CD4-positive, alpha-beta T cell treated with Interleukin-17A for 1 hour (primary cell): Measurements from ENCODE around the gene SCN5A.

ENCODE experiments used
- DNase-seq: peaks from one replicate; pipeline ENCODE4 v3.0.0-alpha.2; 2020

SCN5A gene

GRCh38 chr3:38649500-38650247 is at the start of gene SCN5A:
SCN5A (minus strand) TSS chr3:38649687; CDS start chr3:38633307, 16,380 bp downstream.
- DNase-seq: peak; percentile 66

DNA sequence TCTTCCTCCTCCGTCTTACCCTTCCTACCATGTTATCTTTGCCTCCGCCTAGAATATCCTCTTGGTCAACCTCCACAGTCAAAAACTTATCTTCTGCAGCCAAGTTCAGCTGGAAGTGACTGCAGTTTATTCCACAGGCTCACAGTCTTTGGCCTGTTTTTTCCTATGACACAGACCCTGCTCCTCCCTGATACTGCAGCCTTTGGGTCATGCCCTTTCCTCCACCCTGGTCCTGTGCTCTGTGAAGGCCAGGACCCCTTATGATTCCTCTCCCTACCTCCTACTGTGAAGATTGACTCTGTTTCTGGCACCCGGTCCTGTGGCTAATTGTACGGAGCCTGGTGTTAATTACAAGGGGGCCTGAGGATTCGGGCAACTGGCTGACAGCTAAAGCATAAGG is 49.3 kb upstream of the SCN5A start:
- no peak for DNase-seq

DNA sequence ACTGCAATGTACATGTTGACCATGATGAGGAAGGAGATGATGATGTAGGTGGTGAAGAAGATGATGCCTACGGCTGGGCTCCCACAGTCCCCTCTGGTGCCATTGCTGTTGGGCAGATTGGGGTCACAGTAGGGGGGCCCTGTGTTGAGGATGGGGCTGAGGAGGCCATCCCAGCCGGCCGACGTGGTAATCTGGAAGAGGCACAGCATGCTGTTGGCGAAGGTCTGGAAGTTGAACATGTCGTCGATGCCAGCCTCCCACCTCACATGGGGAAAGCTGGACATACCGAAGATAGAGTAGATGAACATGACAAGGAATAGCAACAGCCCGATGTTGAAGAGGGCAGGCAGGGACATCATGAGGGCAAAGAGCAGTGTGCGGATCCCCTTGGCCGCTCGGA is 48.6 kb upstream of the SCN5A start:
- DNase-seq: no peak

- DNase-seq: no peak
Measured at GRCh38 chr3:38696034-38696433, 46.5 kb upstream of the SCN5A start.

DNA sequence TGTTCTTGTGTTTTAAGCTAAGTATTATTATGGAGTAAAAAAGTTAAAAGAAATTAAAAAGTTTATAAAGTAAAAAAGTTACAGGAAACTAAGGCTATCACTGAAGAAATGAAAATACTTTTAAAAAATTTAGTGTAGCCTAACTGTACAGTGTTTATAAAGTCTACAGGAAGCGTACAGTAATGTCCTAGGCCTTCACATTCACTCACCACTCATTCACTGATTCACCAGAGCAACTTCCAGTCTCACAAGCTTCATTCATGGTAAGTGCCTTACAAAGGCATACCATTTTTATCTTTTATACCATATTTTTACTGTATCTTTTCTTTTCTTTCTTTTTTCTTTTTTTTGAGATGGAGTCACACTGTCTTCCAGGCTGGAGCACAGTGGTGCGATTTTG is 40.7 kb upstream of the SCN5A start:
- DNase-seq: no peak

DNA sequence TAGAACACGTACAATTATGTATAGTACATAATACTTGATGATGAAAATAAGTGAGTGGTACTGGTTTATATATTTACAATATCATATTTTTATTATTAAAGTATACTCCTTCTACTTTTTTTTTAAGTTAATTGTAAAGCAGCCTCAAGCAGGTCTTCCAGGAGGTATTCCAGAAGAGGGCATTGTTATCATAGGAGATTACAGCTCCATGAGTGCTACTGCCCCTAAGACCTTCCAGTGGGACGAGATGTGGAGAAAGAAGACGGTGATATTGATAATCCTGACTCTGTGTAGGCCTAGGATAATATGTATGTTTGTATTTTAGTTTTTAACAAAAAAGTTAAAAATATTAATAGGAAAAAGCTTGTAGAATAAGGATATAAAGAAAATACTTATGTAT is 40.3 kb upstream of the SCN5A start:
- no peak for DNase-seq

DNA sequence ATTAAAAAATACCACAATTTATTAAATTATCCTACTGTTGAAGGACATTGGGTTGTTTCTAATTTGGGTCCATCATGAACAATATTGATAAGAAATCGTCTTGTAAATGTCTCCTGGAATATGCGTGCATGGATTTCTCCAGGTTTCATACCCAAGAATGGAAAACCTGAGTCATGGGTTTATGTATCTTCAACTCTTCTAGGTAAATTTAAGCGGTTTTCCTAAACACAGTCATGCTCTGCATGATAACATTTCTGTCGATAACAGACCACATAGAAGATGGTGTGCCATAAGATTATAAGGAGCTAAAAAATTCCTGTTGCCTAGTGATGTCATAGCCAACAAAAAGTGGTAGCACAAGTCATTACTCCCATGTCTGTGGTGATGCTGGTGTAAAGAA is 39.9 kb upstream of the SCN5A start:
- DNase-seq: no peak

GRCh38 chr3:38687321-38687720 is 37.8 kb upstream of the SCN5A start:
- no peak for DNase-seq

DNA sequence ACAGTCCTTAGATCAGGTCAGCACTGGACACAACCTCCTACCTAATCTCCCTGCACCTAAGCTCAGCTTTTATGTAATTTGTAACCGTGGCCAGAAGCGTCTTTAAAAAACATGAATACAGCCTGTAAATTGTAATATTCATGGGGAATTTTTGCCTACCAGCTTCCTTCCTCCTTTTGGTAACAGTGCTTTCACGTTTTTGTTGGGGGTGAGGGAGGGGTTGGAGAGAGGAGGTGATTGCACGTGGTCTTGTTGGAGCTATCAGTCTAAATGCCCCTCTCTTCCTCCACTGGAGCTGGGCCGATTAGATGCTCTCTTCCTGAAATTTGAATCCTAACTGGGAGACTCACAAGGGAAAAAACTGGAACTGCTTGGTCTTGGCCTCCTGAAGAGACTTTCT is 35.1 kb upstream of the SCN5A start:
- DNase-seq: no peak

DNA sequence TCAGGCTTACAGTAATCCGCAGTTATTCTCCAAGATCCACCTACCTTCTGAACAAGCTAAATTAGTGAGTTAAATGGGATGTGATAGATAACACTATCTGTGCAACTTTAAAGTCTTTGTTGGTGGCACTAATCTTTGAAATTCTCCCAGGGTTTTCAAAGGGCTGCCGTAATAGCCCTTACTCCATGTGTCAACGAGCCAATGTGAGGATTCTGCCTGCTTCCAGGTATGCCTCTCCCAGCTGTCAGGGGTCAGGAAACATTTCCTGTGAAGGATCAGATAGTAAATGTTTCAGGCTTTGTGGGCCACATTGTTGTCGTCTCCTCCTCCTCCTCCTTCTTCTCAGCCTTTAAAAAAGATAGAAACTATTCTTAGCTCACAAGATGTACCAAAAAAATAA is 20.2 kb upstream of the SCN5A start:
- no peak for DNase-seq

DNA sequence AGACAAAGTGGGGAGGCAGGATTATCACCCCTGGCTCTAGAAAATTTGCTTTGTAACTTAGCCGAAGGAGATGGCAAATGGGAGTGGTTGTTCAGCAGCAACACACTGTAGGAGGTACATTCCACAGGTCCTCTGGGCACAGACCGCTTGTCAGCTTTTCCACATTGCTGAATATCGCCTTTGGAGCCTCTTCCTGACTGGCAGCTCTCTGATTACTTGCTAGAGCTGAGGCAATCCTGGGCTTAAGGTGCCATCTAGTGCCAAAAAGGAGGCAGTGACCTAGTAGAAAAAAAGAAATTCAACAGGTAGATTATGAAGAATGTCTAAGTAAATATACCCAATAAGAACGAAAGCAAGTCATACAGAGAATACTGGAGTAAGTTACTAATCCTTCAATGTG is 13.1 kb upstream of the SCN5A start:
- no peak for DNase-seq

DNA sequence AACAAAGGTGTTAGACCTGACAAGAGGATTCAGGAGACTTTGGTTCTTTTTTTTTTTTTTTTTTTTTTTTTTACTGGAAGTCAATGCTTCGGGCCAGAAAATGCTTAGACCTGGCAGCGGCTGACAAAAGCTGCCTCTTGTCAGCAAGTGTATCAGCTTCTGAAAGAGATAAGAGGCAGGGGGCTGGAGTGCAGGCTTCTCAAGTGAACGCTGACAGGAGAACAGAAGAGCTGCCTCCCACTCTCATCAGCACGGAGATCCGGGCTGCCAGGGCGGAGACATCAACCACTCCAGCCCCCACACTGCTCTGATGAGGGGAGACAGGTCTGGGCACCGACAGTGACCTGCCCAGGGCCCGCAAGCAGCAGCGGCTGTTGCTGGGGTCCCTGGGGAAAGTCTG is 9.4 kb upstream of the SCN5A start:
- DNase-seq: no peak

GRCh38 chr3:38657369-38657768 is 7.9 kb upstream of the SCN5A start:
- DNase-seq: no peak

- peak; percentile 58 for DNase-seq
Measured at GRCh38 chr3:38655708-38656300, 6.3 kb upstream of the SCN5A start.

- DNase-seq: no peak
Measured at GRCh38 chr3:38653685-38654537, 4.4 kb upstream of the SCN5A start.

DNA sequence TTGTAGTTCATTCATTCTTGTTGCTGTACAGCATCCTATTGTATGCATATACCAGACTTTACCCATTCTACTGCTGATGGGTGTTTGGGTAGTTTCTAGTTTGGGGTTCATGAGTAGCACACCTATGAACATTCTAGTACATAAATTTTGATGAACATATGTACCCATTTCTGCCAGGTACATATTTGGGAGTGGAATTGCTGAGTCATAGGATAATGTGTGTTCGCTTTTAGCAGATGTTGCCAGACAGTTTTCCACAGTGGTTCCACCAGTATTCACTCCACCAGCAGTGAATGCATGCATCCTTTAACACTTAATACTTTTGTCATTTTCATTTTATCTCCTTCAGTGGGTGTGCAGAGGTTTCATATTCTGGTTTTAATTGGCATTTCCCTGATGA is 3.4 kb upstream of the SCN5A start:
- DNase-seq: no peak

DNA sequence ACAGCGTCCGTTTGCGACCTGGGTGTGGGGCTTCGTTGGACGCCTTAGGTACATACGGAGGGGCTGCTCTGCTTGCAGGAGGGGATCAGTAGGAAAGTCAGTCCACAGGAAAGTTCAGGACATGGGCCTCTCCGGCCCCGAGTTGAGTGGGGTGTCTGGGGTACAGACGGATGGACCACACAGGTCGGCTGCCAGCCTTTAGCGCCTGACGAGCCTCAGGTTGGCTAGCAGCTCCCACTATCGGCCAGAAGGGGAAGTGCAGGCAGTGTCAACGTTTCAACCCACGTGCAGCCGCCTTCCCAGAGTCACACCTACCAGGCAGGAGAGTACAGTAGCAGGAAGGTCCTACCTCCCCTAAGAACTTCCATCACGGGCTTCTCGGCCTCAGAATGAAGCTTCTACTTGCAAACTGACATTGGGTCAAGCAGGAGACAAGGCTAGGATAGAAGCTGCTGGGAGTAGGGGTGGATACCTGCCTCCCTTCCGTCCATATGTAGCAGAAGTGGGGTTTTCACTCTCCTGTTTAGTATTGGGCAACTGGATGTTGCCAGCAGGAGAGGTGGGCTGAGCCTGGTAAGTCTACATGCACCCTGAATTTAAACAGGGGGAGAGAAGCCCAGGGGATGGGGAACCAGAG is 1.8 kb upstream of the SCN5A start:
- DNase-seq: peak; percentile 80

- peak; percentile 16 for DNase-seq
Measured at GRCh38 chr3:38650248-38650951, 913 bp upstream of the SCN5A start.

DNA sequence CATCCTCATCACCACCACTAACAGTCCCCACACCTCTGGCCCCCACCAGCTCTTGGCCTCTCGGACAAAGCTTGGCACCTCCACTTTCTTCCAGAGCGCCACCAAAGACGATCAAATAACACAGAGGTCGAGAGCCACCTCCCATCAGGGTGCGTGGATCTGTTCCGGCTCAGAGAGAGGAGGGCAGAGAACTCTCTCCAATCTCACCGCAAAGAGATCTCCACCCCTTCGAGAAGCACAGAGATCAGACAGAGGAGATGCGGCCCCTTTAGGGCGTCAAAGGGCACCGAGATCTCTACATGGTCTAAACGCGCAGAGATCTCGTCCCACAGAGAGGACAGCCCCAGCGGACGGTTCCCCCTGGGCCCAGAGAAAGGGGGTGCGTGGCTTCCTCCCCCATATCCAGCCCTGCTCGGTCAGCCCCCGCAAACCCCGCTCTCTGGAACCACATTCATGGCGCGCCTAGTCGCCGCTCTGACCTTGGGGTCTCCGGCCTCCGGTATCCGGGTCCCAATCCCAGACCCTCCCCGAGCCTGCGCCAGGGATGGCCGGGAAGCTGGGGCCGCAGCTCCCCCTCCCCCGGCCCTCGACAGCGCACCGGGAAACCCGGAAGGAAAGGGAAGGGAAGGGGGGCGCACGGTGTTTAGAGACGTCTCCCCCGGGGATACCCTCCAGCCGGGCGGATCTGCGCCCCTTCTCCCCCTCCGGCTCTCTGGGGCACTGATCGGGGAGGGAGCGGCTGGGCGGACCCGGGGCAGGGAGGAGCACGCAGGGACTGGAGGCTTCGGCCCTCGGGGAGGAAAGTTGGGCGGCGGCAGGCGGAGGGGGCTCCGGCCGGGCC is 608 bp downstream of the SCN5A start:
- DNase-seq: no peak

- no peak for DNase-seq
Measured at GRCh38 chr3:38648024-38648658, 1.3 kb downstream of the SCN5A start.
